ENCODE results near the gene DENND1A.
"Not testable (repeated sequence)": the region's sequence is repeated elsewhere in the genome, so short reads cannot be mapped to it uniquely, and the experiment has no call there.

The DENND1A gene

DNA sequence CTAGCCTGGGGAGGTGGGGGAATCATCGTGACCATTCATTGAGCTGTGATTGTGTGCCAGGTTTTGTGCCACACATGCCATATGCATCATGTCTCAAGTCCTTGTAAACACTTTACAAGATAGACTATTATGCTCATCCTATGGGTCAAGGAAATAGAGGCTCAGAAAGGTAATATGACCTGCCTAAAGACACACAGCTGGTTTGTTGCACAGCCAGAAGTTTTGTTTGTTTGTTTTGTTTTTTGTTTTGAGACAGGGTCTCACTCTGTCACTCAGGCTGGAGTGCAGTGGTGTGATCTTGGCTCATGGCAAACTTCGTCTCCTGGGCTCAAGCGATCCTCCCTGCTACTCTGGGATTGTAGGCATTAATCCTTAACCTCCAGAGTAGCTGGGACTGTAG lies 595.3 kb downstream of the DENND1A start:
- DNase-seq (ENCODE audit: low read depth in 1 of 2, low spot score in 1 of 2) = no peak

DNA sequence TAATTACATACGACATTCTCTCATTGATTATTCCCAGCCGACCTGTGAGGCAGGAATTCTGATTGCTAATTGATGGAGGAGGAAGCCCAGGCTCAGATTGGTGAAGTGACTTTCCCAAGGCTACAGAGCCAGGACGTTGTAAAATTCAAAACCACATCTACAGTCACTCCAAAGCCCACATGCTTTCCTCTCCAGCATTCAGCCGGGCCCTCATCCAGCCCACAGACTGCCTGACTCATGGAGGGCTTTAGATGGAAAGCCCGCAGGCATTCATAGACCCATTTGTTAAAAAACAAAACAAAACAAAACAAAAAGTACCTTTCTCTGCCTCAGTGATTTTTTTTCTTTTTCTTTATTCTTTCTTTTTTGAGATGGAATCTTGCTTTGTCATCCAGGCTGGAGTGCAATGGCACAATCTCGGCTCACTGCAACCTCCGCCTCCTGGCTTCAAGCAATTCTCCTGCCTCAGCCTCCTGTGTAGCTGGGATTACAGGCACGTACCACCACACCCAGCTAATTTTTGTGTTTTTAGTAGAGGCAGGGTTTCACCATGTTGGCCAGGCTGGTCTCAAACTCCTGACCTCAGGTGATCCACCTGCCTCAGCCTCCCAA lies 596.8 kb downstream of the DENND1A start:
- not testable (repeated sequence) for DNase-seq (ENCODE audit: low read depth in 1 of 2, low spot score in 1 of 2)

DNA sequence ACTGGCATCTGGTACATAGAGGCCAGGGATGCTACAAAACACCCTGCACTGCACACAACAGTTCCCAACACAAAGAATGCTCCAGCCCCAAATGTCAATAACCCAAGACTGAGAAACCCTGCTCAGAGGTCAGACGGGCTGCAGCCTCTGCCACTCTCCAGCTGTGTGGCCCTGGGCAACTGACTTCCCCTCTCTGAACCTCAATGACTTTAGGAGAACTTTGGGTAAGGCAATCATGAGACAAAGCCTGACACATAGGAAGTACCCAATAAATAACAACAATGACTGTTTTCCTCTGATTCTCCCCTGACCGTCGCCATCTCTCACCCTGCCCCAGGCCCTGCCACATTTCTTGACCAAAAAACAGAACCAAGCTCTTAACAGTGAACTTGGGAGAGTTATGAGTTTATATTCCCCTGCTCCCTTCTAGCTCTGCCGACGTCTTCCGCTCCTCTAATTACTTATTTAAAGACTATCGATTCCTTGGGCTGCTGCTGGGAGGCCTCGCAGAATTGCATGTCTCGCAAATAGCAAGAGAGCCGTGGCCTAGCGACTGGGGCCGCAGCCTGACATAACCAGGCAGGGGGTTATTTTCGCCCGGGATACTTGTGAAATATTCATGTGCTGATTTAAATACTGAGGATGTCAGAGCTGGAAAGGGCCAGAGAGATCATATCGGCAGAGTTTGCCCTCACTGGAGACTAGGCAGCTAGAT lies 598.4 kb downstream of the DENND1A start:
- DNase-seq (ENCODE audit: low read depth in 1 of 2, low spot score in 1 of 2) = no peak

Data from stimulated activated CD4-positive, alpha-beta T cell treated with anti-CD3 and anti-CD28 coated beads, Interleukin-15, amount 100 ng/mL, for 1 hour (primary cell).